ENCODE data around the gene MS4A4E.
"Not testable (repeated sequence)": the region's sequence is repeated elsewhere in the genome, so short reads cannot be mapped to it uniquely, and the experiment has no call there.

MS4A4E gene

GRCh38 chr11:60221692-60222091 is 21.2 kb downstream of the MS4A4E start:
- no peak for DNase-seq (ENCODE audit: low read depth, low spot score)

GRCh38 chr11:60221181-60221580 is 21.8 kb downstream of the MS4A4E start:
- DNase-seq (ENCODE audit: low read depth, low spot score) = no peak

DNA sequence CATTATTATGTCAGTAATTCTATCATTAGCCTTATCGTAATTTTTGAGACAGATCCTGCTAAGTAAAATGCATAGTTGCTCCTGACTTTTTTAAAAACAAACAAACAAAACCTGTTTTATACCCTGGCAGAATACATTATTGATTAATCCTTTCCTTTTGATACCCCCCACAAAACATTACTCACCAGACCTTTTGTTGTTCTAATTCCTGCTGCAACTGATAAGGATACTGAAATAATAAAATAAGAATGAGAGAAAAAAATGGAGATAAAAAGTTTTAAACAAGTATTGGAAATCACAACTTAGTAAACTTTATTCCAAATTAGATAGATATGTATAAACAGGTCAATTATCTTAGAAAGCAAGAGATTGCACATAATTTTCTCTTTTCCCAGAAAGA is 28.6 kb downstream of the MS4A4E start:
- no peak for DNase-seq (ENCODE audit: low read depth, low spot score)

GRCh38 chr11:60211206-60211605 is 31.7 kb downstream of the MS4A4E start:
- DNase-seq (ENCODE audit: low read depth, low spot score) = no peak

GRCh38 chr11:60209977-60210376 is 33.0 kb downstream of the MS4A4E start:
- DNase-seq (ENCODE audit: low read depth, low spot score) = no peak

- DNase-seq (ENCODE audit: low read depth, low spot score) = no peak
These were observed 34.0 kb downstream of the MS4A4E start for GRCh38 chr11:60208951-60209350.

DNA sequence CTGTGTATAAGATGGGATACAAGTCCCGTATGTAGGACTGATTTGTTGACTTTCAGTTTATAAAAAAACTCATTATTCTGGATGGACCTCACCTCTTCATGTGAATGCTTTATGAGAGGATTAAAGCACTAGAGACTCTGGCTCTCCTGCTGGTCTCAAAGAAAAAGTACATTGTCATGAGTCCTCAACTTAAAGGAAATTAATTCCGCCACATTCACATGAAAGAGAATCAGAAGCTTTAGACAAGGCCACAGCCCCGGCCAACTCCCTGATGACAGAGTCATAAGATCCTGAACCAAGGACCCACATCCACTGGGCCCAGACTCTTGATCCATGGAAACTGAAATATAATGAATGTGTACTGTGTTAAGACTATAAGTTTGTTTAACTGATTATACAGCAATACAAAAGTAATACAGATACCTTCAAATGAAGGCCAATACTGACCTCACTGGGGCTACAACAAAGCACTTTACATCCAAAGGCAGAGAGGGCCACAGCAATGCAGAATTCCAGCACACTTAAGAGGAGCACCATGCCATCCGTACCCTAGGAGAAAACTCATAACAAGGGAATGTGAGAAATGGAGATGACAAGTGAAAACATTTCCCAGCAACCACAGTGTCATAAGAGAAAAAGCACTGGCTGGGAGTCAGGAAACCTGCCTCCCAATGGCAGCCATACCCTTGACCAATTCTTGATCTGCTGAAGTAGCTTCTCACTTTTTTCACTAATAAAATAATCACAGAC is 34.6 kb downstream of the MS4A4E start:
- no peak for DNase-seq (ENCODE audit: low read depth, low spot score)

DNA sequence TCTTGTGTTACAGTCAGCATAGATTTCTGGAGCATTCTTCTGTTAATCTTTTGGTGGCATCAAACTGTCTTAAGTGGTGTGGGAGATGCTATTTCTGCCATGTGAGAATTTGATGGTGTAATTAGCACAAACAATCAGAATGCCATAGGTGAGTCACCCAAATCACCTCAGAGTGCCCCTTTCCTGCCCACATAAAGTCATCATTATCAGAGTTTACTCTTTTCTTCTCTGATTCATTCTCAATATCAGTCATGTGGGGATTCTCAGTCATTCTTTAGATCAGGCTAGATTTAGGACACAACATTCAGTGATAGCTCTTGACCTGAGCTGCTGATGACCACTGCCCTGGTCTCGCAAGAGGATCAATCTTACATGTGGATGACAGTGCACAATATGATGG is 36.3 kb downstream of the MS4A4E start:
- no peak for DNase-seq (ENCODE audit: low read depth, low spot score)

- DNase-seq (ENCODE audit: low read depth, low spot score) = no peak
These were observed 38.0 kb downstream of the MS4A4E start for GRCh38 chr11:60204922-60205321.

DNA sequence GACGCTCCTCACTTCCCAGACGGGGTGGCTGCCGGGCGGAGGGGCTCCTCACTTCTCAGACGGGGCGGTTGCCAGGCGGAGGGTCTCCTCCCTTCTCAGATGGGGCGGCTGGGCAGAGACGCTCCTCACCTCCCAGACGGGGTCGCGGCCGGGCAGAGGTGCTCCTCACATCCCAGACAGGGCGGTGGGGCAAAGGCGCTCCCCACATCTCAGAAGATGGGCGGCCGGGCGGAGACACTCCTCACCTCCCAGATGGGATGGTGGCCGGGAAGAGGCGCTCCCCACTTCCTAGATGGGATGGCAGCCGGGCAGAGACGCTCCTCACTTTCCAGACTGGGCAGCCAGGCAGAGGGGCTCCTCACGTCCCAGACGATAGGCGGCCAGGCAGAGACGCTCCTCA is 41.6 kb downstream of the MS4A4E start:
- not testable (repeated sequence) for DNase-seq (ENCODE audit: low read depth, low spot score)

DNA sequence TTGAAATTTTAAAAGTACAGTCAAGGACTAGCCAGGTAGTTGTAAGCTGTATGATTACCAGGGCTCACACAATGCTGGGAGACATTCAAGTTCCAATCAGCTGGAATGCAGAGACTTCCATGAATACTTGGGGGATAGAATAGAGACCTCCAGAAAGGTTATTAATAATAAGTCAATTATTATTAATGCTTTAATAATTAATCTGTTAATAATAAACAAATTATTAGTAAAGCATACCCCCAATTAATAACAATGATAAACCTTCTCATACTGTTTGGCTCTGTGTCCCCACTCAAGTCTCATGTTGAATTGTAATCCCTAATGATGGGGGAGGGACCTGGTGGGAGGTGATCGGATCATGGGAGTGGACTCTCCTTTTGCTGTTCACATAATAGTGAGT is 45.5 kb downstream of the MS4A4E start:
- DNase-seq (ENCODE audit: low read depth, low spot score) = no peak

- DNase-seq (ENCODE audit: low read depth, low spot score) = no peak
These were observed 47.0 kb downstream of the MS4A4E start for GRCh38 chr11:60195923-60196368.

DNA sequence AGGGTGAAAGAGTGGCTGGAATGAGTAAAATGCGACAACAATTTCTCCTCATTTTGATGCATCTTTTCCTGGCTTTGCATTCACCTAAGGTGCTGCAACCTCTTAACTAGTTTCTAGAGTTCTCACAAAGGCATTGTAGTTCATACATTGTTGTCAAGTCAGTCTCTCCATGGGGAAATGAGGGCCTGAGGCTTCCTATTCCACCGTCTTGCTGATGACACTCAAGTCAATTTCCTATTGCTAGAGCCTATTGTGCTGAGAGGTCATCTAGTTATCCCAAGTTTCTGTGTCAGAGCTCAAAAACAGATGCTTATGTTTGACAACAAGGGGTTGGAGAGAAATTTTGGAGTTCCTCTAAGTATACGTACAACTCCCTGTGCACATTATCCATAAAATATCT is 48.4 kb downstream of the MS4A4E start:
- no peak for DNase-seq (ENCODE audit: low read depth, low spot score)

- DNase-seq (ENCODE audit: low read depth, low spot score) = peak; percentile 0
These were observed 49.1 kb downstream of the MS4A4E start for GRCh38 chr11:60193687-60194433.

DNA sequence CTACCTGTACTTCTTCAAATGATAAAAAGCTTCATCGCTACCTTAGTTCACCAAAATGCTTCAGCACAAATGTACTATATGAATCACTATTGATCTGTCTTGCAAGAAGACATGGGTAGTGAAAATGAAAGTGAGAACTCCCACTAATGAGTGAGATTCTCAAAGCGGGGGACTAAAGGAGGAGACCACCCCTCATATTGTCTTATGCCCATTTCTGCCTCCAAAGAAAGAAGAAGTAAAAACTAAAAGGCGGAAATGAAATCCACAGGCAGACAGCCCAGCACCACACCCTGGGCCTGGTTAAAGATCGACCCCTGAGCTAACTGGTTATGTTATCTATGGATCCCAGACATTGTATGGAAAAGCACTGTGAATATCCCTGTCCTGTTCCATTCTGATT is 50.4 kb downstream of the MS4A4E start:
- not testable (repeated sequence) for DNase-seq (ENCODE audit: low read depth, low spot score)

- DNase-seq (ENCODE audit: low read depth, low spot score) = not testable (repeated sequence)
These were observed 54.5 kb downstream of the MS4A4E start for GRCh38 chr11:60188481-60188880.

- DNase-seq (ENCODE audit: low read depth, low spot score) = not testable (repeated sequence)
These were observed 56.8 kb downstream of the MS4A4E start for GRCh38 chr11:60186128-60186527.

DNA sequence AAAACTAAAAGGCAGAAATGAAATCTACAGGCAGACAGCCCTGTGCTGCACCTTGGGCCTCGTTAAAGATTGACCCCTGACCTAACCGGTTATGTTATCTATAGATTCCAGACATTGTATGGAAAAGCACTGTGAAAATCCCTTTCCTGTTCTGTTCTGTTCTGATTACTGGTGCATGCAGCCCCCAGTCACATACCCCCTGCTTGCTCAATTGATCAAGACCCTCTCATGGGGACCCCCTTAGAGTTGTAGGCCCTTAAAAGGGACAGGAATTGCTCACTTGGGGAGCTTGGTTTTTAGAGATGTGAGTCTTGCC is 57.5 kb downstream of the MS4A4E start:
- not testable (repeated sequence) for DNase-seq (ENCODE audit: low read depth, low spot score)

GRCh38 chr11:60184824-60185511 is 58.0 kb downstream of the MS4A4E start:
- no peak for DNase-seq (ENCODE audit: low read depth, low spot score)

GRCh38 chr11:60183591-60184205 is 59.2 kb downstream of the MS4A4E start:
- DNase-seq (ENCODE audit: low read depth, low spot score) = no peak

DNA sequence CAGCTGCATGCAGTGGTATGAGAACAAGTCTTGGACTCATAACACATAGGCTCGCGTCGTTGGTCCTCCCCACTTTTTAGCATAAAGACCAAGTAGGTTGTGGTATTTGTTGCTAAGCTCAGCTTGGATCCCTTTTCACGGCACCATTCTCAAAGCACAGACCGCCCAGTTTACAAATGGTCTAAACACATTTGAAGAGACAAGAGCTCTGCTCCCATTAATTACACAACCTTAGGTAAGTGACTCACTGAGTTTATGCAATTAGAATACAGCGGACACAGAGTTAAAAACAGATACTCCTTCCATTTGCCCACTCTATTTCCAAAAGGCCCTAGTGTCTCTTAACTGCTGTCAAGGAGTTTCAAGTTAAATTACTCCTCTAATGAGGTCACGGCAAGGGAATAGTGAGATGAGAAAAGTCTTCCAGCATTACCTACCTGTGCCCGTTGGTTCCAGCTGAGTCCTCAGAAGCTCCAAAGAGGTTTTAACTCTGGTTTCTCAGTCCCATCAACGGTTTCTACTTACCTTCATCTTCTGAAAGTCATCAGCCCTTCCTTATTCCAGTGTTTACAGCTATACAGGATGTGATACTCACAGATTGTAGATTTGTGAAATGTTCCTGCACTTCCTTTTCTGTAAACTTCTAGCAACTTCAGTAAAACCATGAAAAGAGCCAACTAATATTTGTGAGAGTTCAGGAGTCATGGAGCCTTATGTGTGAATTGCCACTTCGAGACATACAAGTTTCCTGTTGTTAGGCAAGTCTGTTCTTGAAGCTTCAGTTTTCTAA is 60.2 kb downstream of the MS4A4E start, which contains the start of gene MS4A6A:
TSS of gene MS4A6A (minus strand) at position 543 of the 790 bp plus-strand sequence. CDS start 1,356 bp downstream, outside the sequence.
- no peak for DNase-seq (ENCODE audit: low read depth, low spot score)
